GM18867 (cell line): ENCODE data around the gene SPEM1.

Experiments used
- ATAC-seq: cut with Tn5 transposase; IDR thresholded peaks from one replicate; pipeline ENCODE4 v1.9.1; 2021; ENCODE audit warnings: mild to moderate bottlenecking, moderate library complexity; ENCODE audit not compliant: unreplicated experiment

SPEM1 gene

GRCh38 chr17:7398612-7399011 lies 21.5 kb upstream of the SPEM1 start:
- no peak for ATAC-seq

DNA sequence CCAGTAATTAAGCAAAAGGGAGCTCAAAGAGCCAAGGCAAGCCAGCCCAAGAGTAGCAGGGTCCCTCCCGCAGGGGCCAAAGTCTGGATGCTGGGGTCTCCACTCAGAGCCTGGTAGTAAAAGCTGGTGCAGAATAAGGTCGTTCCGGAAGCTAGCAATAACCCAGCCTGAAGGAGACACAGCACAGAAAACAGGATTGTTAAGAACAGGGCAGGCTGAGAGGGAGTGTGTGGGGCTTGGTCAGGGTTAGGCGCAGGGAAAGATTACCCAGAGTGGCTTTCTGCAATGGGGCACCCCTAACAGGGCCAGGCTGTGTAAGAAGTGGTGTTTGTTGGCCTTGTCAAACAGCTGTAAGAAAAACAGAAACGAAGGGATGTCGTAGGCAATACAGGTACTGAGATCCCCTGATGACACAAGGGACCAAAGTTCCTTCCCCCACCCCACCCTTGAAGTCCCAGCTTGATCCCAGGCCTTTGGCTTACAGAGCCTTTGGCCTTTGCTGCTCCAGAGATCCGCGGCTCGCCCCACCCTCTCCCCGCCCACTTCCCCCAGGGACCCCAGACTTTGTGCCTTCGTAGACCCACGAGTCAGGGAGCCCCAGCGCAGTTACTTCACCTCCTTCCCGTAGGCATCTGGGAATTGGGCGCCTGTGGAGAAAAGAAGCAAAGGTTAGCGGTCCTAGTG lies 16.9 kb upstream of the SPEM1 start:
- no peak for ATAC-seq

GRCh38 chr17:7403727-7403976 lies 16.5 kb upstream of the SPEM1 start:
- ATAC-seq = no peak

DNA sequence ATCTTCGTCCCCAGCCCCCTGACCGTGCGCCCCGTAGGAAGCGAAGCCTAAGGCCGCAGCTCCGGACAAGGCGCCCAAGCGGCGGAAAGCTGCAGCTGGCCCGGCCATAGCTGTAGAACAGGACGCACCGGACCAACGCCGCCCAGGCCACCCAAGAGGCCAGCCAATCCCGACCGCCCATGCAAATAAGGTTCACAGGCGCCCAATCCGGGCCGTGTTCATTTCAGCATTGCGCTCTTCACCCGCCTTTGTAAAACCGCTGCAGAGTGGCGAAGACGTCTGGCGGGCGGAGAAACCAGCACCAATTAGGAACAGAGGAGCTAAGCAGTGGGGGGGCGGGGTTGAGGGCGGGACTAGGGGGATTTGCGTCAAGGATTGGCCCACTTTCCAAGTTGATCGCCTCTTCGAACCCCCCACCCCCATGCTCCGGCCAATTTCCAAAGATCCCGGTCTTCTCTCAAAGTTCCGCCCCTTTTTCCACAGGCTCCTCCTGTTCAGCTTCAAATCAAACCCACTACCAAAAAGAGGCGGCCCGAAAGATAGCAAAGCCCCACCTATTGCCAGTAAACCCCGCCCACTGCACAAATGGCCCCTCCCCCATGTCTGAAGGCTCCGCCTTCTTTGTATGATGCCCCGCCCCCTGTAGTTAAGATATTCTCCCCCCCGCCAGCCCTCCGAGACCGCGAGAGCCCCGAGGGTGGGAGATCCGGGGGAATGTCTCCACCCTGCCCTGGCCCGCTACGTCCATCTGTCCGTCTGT lies 16.0 kb upstream of the SPEM1 start, which contains the start of gene TMEM256:
TMEM256 (minus strand) TSS at position 121 of the 760 bp plus-strand sequence; CDS start at position 108, 13 bp downstream.
- peak; percentile 90 for ATAC-seq

DNA sequence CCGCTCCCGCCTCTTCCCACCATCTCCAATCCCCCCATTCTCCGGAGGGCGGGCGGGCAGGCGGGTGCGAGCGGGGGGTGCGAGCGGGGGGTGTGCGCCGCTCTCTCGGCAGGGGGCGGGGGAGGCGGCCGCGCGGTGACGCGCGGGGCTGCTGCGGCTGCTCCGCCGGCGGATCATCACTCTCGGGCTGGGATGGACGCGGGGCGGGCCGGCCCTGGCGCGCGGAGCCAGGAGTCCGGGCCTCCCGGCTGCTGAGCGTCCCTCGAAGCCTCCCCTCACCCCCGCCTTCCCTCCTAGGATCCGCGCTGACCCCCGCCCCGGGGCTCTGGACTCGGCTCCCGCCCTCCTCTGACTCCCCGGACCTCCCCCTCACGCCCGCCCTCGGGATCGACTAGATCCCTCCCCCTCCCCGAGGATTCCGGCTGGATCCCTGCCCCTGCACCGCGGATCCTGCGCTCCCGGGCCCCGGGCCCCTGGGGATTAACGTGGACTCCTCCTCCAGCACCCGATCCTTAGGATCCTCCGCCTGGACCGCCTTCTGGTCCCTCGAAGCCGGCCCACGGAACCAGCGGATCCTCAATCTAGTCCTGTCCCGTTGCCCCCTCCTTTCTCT lies 15.3 kb upstream of the SPEM1 start:
- peak; percentile 20 for ATAC-seq

DNA sequence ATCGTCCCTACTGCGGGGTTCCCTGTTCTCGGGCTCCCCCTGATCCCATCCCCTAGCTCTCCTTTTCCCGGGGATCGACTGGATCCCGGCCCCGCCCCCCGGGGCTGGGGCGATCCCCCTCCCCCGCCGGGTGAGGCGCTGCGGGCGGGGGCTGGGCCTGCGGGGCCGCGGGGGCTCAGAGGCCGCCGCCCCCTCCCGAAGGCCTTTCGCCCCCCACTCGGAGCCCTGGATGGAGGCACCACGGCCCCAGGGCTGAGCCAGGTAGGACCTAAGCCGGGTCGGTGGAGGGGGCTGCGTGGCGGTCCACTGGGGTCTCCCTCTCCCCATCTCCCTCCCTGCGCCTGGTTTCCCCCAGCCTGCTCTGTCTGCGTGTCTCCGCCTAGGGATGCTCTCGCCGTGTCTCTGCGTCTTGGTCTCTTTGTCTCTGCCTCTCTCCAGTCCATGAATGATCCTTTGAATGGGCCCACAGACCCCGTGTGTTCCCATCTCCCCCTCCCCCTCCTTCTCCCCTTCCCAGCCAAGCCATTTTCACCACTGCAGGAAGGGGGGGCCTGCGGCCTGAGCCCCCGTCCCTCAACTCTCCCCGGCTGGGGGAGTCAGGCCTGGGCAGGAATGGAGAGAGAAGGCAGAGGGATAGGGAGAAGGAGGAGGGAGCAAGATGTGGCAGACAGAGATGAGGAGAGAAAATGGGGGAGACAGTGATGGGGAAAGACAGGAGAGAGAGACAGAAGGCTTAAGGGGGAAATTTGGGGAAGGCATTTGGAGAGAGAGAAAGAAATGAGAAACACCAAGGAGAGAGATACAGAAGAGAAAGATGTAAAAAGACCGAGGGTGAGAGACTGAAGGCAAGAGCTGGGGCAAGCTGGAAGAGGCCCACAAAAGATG lies 14.5 kb upstream of the SPEM1 start:
- ATAC-seq = no peak

DNA sequence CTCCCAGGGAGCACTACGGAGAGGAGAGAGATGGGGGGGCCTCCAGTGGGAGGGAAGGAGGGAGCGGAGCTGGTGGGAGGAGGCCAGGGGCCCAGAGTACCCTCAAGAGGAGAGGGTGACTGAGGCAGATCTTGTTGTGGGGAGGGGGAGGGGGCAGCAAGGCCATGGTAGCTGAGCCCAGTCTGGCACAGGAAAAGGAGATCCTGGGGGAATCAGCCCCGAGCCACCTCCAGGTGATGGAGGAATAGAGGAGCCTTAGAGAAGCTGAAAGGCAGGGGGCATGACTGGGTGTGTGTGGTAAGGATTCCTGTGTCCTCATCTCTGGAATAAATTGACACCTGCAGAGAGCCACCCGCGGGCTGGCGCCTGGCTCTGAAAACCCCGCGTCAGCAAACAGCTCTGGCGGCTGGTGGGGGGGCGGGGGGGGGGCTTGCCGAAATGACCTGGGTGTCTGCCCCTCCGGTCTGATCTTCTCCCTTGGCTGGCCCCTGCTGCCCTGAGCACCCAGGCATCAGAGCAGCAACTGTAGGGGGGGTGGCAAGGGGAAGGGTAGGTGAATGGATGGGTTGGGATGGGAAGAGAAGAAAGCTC lies 13.8 kb upstream of the SPEM1 start:
- ATAC-seq = no peak

GRCh38 chr17:7407082-7407481 lies 13.0 kb upstream of the SPEM1 start:
- ATAC-seq = no peak

GRCh38 chr17:7407485-7408251 lies 12.5 kb upstream of the SPEM1 start, which contains the start of gene NLGN2:
Gene NLGN2, plus strand, starts transcription at chr17:7407845. Its CDS starts 411 bp downstream, at chr17:7408256.
- ATAC-seq = no peak

DNA sequence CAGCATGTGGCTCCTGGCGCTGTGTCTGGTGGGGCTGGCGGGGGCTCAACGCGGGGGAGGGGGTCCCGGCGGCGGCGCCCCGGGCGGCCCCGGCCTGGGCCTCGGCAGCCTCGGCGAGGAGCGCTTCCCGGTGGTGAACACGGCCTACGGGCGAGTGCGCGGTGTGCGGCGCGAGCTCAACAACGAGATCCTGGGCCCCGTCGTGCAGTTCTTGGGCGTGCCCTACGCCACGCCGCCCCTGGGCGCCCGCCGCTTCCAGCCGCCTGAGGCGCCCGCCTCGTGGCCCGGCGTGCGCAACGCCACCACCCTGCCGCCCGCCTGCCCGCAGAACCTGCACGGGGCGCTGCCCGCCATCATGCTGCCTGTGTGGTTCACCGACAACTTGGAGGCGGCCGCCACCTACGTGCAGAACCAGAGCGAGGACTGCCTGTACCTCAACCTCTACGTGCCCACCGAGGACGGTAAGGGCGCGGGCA lies 11.8 kb upstream of the SPEM1 start:
- no peak for ATAC-seq

DNA sequence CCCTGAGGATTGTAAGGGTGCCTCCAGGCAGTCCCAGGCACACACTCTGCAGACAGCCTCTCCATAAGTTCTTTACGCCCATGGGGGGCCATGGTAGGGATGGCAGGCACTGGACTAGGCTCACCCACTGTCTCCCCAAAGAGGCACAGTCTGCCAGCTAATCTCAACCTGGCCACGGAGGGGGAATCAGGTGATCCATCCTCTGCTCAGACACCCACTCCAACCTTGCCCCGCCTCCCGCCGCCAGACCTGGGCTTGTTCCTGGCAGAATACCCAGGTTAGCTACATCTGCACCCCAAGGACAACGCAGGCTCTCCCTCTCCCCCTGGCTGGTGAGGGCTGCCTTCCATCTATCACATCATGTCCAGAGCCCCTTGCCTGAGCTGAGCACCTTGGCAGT lies 11.3 kb upstream of the SPEM1 start:
- no peak for ATAC-seq

DNA sequence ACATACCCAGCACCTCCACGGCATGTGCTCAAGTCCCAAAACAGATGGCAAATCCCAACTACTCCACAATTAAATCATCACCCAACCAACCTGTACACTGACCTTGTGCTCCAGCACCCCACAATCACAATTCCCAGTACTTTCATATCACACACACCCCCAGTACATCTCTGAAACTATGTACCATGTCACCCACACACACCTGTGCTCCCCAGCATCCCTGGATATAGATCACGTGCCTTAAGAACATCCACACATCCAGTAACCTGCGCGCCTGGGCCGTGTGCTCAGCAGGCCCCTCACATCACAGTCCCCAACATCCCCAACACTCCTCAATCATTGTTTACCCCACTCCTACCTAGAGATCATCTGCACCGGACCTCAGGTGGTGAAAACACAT lies 10.4 kb upstream of the SPEM1 start:
- no peak for ATAC-seq

DNA sequence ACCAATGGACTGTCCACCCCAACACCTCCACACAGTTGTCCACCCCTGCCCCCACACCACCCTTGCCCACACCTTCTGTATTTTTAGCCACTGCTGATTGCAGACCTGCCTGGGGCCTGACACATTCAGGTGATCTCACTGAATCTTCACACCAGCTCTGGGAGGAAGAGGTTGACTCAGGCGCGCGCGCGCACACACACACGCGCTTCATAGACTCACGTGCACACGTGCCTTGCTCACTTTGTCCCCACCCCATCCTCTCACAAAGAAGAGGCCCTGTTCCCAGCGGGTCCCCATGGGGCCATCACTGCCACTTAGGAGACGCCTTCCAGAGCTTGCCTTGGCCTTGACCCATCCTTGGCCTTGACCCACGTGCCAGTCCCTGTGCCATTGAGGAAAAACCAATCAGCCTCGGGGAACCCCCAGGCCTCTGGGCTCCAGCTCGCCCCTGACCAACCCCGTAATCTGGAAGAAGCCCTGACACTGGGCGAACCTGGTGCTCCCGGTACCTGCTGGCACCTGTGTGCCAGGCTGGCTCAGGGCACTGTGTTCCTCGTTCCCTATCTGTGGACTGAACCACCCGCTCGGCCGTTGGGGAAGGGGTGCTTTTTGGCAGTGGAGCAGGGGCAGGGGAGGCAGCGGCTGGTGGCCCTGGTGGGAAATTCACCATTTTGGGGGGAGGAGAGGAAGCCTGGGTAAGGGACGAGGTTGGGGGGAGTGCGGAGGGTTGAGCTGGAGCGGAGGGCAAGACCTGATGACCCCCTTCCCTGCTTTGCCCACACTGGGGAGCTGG lies 9.3 kb upstream of the SPEM1 start:
- ATAC-seq = no peak

- no peak for ATAC-seq
These were observed 8.7 kb upstream of the SPEM1 start for GRCh38 chr17:7411427-7411750.

GRCh38 chr17:7413346-7413985 lies 6.7 kb upstream of the SPEM1 start:
- no peak for ATAC-seq

DNA sequence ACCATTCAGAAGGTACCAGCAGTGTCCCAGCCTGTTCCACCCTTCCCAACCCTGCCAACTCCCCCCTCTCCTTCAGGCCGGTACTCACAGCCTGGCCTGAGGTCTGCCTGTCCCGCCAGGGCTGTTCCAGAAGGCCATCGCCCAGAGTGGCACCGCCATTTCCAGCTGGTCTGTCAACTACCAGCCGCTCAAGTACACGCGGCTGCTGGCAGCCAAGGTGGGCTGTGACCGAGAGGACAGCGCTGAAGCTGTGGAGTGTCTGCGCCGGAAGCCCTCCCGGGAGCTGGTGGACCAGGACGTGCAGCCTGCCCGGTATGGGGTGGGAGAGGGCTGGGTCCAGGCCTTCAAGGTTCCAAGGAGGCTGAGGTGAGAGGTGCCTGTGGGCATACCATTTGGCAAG lies 5.3 kb upstream of the SPEM1 start:
- ATAC-seq = no peak

DNA sequence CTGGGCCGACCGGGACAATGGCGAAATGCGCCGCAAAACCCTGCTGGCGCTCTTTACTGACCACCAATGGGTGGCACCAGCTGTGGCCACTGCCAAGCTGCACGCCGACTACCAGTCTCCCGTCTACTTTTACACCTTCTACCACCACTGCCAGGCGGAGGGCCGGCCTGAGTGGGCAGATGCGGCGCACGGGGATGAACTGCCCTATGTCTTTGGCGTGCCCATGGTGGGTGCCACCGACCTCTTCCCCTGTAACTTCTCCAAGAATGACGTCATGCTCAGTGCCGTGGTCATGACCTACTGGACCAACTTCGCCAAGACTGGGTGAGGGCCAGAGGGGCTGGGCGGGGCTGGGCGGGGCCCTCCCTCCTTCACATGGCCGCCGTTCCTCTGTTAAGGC lies 4.3 kb upstream of the SPEM1 start:
- ATAC-seq = no peak

DNA sequence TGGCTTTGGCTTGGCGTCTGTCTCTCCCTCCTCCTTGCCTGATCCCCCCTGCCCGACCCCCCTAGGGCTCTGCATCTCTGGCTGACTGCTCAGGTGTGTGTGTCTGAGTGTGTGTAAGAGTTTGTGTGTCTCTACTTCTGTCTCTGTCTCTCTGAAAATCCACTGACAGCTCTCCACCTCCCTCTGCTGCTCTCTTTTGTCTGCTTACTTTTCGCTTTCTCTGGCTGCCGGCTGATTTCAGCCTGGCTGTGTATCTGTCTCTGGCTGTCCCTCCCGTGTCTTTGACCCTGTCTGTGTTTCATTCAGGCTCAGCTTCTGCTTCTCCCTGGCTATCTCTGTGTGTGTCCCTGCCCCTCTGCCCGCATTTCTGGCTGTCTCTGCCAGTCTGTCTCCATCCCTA lies 3.8 kb upstream of the SPEM1 start:
- ATAC-seq = no peak
